ENCODE data around the gene WWOX.

WWOX gene

DNA sequence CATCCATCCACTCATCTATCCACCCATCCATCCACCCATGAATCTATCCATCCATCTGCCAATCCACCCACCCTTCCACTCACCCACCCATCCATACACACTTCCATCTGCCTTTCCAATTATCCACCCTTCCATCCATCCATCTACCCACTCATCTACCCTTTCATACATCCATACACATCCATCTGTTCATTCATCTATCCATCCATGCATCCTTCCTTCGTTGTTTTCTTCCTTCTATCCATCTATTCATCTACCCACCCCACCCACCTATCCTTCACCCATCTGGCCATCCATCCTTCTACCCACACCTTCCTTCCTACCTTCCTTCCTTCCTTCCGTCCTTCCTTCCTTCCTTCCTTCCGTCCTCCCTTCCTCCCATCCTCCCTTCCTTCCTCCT, 106.1 kb downstream of the WWOX start:
- H4K20me1 ChIP-seq (ENCODE audit: insufficient read depth) = no peaks in the 10 kb centered on the region
- H3K9ac ChIP-seq = no peak overlapping the region
- H3K4me2 ChIP-seq = no peak overlapping the region
- H3K4me1 ChIP-seq (ENCODE audit: low read depth, poor library complexity, severe bottlenecking) = no peaks in the 10 kb centered on the region
- no peaks in the 10 kb centered on the region for H3K36me3 ChIP-seq (ENCODE audit: insufficient read depth)
- no peak overlapping the region for H2AFZ ChIP-seq (ENCODE audit: low read depth)
- no peak for TF ChIP-seq CTCF (conservative IDR thresholded peaks at IDR 0.05; ENCODE audit: low read depth, low read length)
- no peaks in the 10 kb centered on the region for H3K27me3 ChIP-seq (ENCODE audit: insufficient read depth, low read depth)
- H3K4me3 ChIP-seq (IDR thresholded peaks at IDR 0.05; ENCODE audit: insufficient read depth, low read depth, low read length) = no peak overlapping the region
- no peaks in the 10 kb centered on the region for H3K79me2 ChIP-seq (ENCODE audit: insufficient read depth, low read depth)
- H3K27ac ChIP-seq = no peak overlapping the region

- no peak for TF ChIP-seq CTCF (conservative IDR thresholded peaks at IDR 0.05; ENCODE audit: low read depth, low read length)
- H4K20me1 ChIP-seq (ENCODE audit: insufficient read depth) = no peaks in the 10 kb centered on the region
- no peaks in the 10 kb centered on the region for H3K36me3 ChIP-seq (ENCODE audit: insufficient read depth)
- no peak overlapping the region for H3K4me2 ChIP-seq
- no peak overlapping the region for H2AFZ ChIP-seq (ENCODE audit: low read depth)
- no peaks in the 10 kb centered on the region for H3K79me2 ChIP-seq (ENCODE audit: insufficient read depth, low read depth)
- H3K27me3 ChIP-seq (ENCODE audit: insufficient read depth, low read depth) = no peaks in the 10 kb centered on the region
- no peak overlapping the region for H3K4me3 ChIP-seq (IDR thresholded peaks at IDR 0.05; ENCODE audit: insufficient read depth, low read depth, low read length)
- no peak overlapping the region for H3K9ac ChIP-seq
- no peaks in the 10 kb centered on the region for H3K4me1 ChIP-seq (ENCODE audit: low read depth, poor library complexity, severe bottlenecking)
- no peak overlapping the region for H3K27ac ChIP-seq
These were observed 107.3 kb downstream of the WWOX start for GRCh38 chr16:78206623-78207223.

- Histone ChIP-seq H3K79me2 (ENCODE audit: insufficient read depth, low read depth) (no peaks in the 10 kb centered on the region), H3K27ac (no peak overlapping the region), H3K4me1 (ENCODE audit: low read depth, poor library complexity, severe bottlenecking) (no peaks in the 10 kb centered on the region), H3K4me3 (IDR thresholded peaks at IDR 0.05; ENCODE audit: insufficient read depth, low read depth, low read length) (no peak overlapping the region), H3K36me3 (ENCODE audit: insufficient read depth) (no peaks in the 10 kb centered on the region), H3K4me2 (no peak overlapping the region), H3K9ac (no peak overlapping the region), H3K27me3 (ENCODE audit: insufficient read depth, low read depth) (no peaks in the 10 kb centered on the region), H2AFZ (ENCODE audit: low read depth) (no peak overlapping the region), H4K20me1 (ENCODE audit: insufficient read depth) (no peaks in the 10 kb centered on the region)
- TF ChIP-seq CTCF (conservative IDR thresholded peaks at IDR 0.05; ENCODE audit: low read depth, low read length) = no peak
These were observed 110.7 kb downstream of the WWOX start for GRCh38 chr16:78209951-78210661.

DNA sequence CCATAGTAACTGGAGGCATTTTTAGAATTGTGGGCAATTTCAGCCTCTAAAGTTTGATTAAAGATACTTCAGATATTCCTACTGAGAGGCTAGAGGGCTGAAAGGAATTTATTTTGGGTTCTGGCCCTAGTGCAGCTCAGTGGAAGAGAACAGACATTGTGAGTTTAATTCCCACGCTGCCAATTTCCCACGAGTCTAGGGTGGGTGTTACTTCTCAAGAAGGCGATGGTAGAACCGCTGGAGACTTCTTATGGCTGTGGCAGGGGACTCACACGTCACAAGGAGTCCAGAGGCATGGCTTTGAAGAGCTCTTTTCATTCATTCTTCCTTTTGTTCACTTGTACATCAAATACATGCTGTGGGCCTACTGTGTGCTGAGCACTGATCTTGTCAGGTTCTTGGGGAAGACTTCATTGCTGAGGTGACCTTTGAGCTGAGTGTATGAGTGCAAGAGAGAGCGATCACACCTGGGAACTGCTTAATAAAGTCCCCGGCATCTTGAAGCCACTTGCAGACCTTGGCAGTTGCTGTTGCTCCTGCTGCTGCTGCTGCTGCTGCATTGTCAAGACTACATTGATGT, 111.7 kb downstream of the WWOX start:
- no peak overlapping the region for H2AFZ ChIP-seq (ENCODE audit: low read depth)
- no peak for TF ChIP-seq CTCF (conservative IDR thresholded peaks at IDR 0.05; ENCODE audit: low read depth, low read length)
- H3K9ac ChIP-seq = no peak overlapping the region
- no peaks in the 10 kb centered on the region for H3K27me3 ChIP-seq (ENCODE audit: insufficient read depth, low read depth)
- no peak overlapping the region for H3K4me3 ChIP-seq (IDR thresholded peaks at IDR 0.05; ENCODE audit: insufficient read depth, low read depth, low read length)
- H3K36me3 ChIP-seq (ENCODE audit: insufficient read depth) = no peaks in the 10 kb centered on the region
- no peaks in the 10 kb centered on the region for H3K79me2 ChIP-seq (ENCODE audit: insufficient read depth, low read depth)
- no peaks in the 10 kb centered on the region for H3K4me1 ChIP-seq (ENCODE audit: low read depth, poor library complexity, severe bottlenecking)
- H3K27ac ChIP-seq = no peak overlapping the region
- no peaks in the 10 kb centered on the region for H4K20me1 ChIP-seq (ENCODE audit: insufficient read depth)
- H3K4me2 ChIP-seq = no peak overlapping the region

Measured in KMS-11 (cell line).